ENCODE data around the gene TBC1D1.

The TBC1D1 gene

GRCh38 chr4:37990731-37991245 lies 99.9 kb downstream of the TBC1D1 start:
- no peak for DNase-seq (ENCODE audit: low read depth in 2 of 2)

GRCh38 chr4:37991623-37992410 lies 100.9 kb downstream of the TBC1D1 start:
- no peak for DNase-seq (ENCODE audit: low read depth in 2 of 2)

GRCh38 chr4:37993806-37994205 lies 102.9 kb downstream of the TBC1D1 start:
- DNase-seq (ENCODE audit: low read depth in 2 of 2), result no peak

GRCh38 chr4:37994569-37994968 lies 103.7 kb downstream of the TBC1D1 start:
- DNase-seq (ENCODE audit: low read depth in 2 of 2), result no peak

- no peak for DNase-seq (ENCODE audit: low read depth in 2 of 2)
Measured at GRCh38 chr4:37995299-37995821, 104.5 kb downstream of the TBC1D1 start.

- DNase-seq (ENCODE audit: low read depth in 2 of 2), result no peak
Measured at GRCh38 chr4:37995981-37996775, 105.3 kb downstream of the TBC1D1 start.

- no peak for DNase-seq (ENCODE audit: low read depth in 2 of 2)
Measured at GRCh38 chr4:37998226-37998625, 107.3 kb downstream of the TBC1D1 start.

- DNase-seq (ENCODE audit: low read depth in 2 of 2), result no peak
Measured at GRCh38 chr4:37999000-37999716, 108.3 kb downstream of the TBC1D1 start.

GRCh38 chr4:37999965-38000364 lies 109.1 kb downstream of the TBC1D1 start:
- DNase-seq (ENCODE audit: low read depth in 2 of 2), result no peak

- no peak for DNase-seq (ENCODE audit: low read depth in 2 of 2)
Measured at GRCh38 chr4:38001927-38002326, 111.0 kb downstream of the TBC1D1 start.

GRCh38 chr4:38002451-38003071 lies 111.7 kb downstream of the TBC1D1 start:
- DNase-seq (ENCODE audit: low read depth in 2 of 2), result no peak

GRCh38 chr4:38003102-38003501 lies 112.2 kb downstream of the TBC1D1 start:
- no peak for DNase-seq (ENCODE audit: low read depth in 2 of 2)

- DNase-seq (ENCODE audit: low read depth in 2 of 2), result no peak
Measured at GRCh38 chr4:38003628-38004027, 112.7 kb downstream of the TBC1D1 start.

- DNase-seq (ENCODE audit: low read depth in 2 of 2), result no peak
Measured at GRCh38 chr4:38004062-38004461, 113.2 kb downstream of the TBC1D1 start.

GRCh38 chr4:38004887-38005286 lies 114.0 kb downstream of the TBC1D1 start:
- DNase-seq (ENCODE audit: low read depth in 2 of 2), result no peak

GRCh38 chr4:38005637-38006036 lies 114.8 kb downstream of the TBC1D1 start:
- DNase-seq (ENCODE audit: low read depth in 2 of 2), result no peak

GRCh38 chr4:38007645-38008044 lies 116.8 kb downstream of the TBC1D1 start:
- DNase-seq (ENCODE audit: low read depth in 2 of 2), result no peak

GRCh38 chr4:38008571-38009021 lies 117.7 kb downstream of the TBC1D1 start:
- DNase-seq (ENCODE audit: low read depth in 2 of 2), result no peak

- DNase-seq (ENCODE audit: low read depth in 2 of 2), result no peak
Measured at GRCh38 chr4:38009421-38009820, 118.5 kb downstream of the TBC1D1 start.

- DNase-seq (ENCODE audit: low read depth in 2 of 2), result no peak
Measured at GRCh38 chr4:38009949-38010348, 119.1 kb downstream of the TBC1D1 start.

GRCh38 chr4:38011511-38012162 lies 120.8 kb downstream of the TBC1D1 start:
- DNase-seq (ENCODE audit: low read depth in 2 of 2), result no peak

Data from stimulated activated CD8-positive, alpha-beta memory T cell treated with anti-CD3 and anti-CD28 coated beads, Interleukin-7, amount 100 ng/mL, for 4 hours (primary cell).